ENCODE measurements around the gene REPS2. TPM values are rescaled to one million over a fixed set of nuclear protein-coding genes. Genes with fewer than 3 reads are reported as not detected.

Gene REPS2
- total and polyA plus RNA-seq, 7 experiments from 2014 or later, result 0.21 to 6.2 (median 1.9) TPM; not detected in 2

DNA sequence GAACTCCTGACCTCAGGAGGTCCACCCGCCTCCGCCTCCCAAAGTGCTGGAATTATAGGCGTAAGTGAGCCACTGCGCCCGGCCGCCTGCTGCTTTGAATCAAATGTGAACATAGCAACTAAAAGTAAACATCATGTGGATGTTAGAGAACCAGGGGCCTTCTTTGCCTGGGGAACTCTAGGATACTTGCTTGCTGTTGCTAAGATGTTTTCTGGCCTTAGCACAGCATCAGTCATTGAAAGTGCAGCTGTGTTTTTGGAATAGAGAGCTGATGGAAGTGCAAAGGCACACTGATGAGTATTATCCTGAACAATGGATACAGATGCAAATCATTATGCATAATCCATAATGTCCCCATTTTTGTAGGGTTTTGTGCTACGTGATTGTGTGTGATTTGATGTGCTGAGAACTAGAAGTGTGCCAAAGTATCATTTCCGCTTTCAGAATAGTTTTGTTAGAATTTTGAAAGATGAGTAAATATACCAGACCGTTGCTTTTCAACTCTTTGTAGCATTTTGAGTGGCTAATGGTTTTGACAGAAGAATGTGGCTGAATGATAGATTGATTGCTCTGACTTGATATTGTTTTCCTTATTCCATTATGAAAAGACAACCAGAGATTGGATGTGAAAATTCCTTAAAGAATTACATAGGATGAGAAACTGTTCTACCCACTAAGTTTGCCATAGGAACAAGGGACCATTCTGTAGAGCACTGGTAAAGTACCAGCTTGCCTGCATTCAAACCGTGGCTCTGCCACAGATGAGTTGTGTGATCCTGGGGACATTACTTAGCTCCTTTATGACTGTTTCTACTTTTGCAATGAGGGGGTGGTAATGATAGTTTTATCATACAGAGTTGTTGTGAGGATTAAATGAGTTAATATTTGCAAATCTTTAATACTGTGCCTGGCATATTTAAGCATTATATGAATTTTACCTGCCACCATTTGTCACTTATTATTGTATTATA, 74.7 kb downstream of the REPS2 start:
- POLR2A ChIA-PET, result no interaction called here
- Histone ChIP-seq H3K4me3 (ENCODE audit: low read length) (no peak overlapping the region), H3K9me3 (ENCODE audit: control insufficient read depth in 2 of 3, low read length in 3 of 3) (no peaks in the 10 kb centered on the region), H3K27me3 (ENCODE audit: control insufficient read depth in 2 of 2, insufficient read depth in 2 of 2, low read length in 2 of 2) (no peaks in the 10 kb centered on the region), H3K27ac (ENCODE audit: low read depth, low read length) (no peak overlapping the region), H3K4me1 (ENCODE audit: control insufficient read depth in 2 of 2, insufficient read depth in 2 of 2, low read length in 2 of 2) (no peaks in the 10 kb centered on the region), H3K36me3 (ENCODE audit: control insufficient read depth in 2 of 3, insufficient read depth in 3 of 3, low read length in 3 of 3) (no peaks in the 10 kb centered on the region)
- intact Hi-C loops (cut with micrococcal nuclease), result no loop called here
- DNase-seq (no peak), ATAC-seq (no peak)
- H3K27me3 Mint-ChIP-seq, result no peaks in the 10 kb centered on the region
- no peak overlapping the region for H3K27ac Mint-ChIP-seq
- H3K9me3 Mint-ChIP-seq, result peaks cover 0 to 1% (median 0%) of the 10 kb centered on the region in 11 donors
- H3K4me1 Mint-ChIP-seq, result peaks cover 0 to 4% (median 0%) of the 10 kb centered on the region in 7 donors
- H3K36me3 Mint-ChIP-seq, result no peaks in the 10 kb centered on the region
- no peak overlapping the region for H3K4me3 Mint-ChIP-seq
- CTCF ChIA-PET, result no interaction called here

- no peaks in the 10 kb centered on the region for H3K27me3 Mint-ChIP-seq
- no peaks in the 10 kb centered on the region for H3K9me3 ChIP-seq (ENCODE audit: control insufficient read depth in 2 of 3, low read length in 3 of 3)
- H3K4me1 ChIP-seq (ENCODE audit: control insufficient read depth in 2 of 2, insufficient read depth in 2 of 2, low read length in 2 of 2), result no peaks in the 10 kb centered on the region
- POLR2A ChIA-PET, result no interaction called here
- DNase-seq (no peak), ATAC-seq (no peak)
- H3K4me3 Mint-ChIP-seq, result no peak overlapping the region
- H3K9me3 Mint-ChIP-seq, result peaks cover 0 to 1% (median 0%) of the 10 kb centered on the region in 11 donors
- H3K4me1 Mint-ChIP-seq, result peaks cover 0 to 4% (median 0%) of the 10 kb centered on the region in 7 donors
- intact Hi-C loops (cut with micrococcal nuclease), result no loop called here
- no peaks in the 10 kb centered on the region for H3K36me3 ChIP-seq (ENCODE audit: control insufficient read depth in 2 of 3, insufficient read depth in 3 of 3, low read length in 3 of 3)
- CTCF ChIA-PET, result no interaction called here
- H3K36me3 Mint-ChIP-seq, result no peaks in the 10 kb centered on the region
- no peaks in the 10 kb centered on the region for H3K27me3 ChIP-seq (ENCODE audit: control insufficient read depth in 2 of 2, insufficient read depth in 2 of 2, low read length in 2 of 2)
- no peak overlapping the region for H3K4me3 ChIP-seq (ENCODE audit: low read length)
- no peak overlapping the region for H3K27ac ChIP-seq (ENCODE audit: low read depth, low read length)
- H3K27ac Mint-ChIP-seq, result no peak overlapping the region
Observed at GRCh38 chrX:17021851-17022604, 75.6 kb downstream of the REPS2 start.

DNA sequence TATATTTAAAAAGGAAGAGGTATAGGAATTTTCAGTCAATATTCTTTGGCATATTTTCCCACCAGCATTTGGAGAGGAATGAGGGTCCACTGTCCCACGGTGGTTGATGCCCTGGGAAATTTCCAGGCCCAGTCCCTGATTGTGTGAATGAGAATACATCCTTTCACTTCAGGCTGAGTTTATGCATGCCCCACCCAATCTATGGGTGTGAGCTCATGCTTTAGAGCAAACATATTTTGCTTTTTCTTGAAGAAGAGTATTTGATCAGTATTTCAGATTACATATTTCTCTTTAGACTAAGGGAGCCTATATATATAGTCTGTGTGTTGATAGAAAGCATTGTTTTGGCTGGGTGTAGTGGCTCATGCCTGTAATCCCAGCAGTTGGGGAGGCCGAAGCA, 77.2 kb downstream of the REPS2 start:
- no peaks in the 10 kb centered on the region for H3K9me3 ChIP-seq (ENCODE audit: control insufficient read depth in 2 of 3, low read length in 3 of 3)
- Mint-ChIP-seq H3K9me3 (no peaks in the 10 kb centered on the region), H3K4me3 (no peak overlapping the region), H3K27ac (no peak overlapping the region), H3K4me1 (peaks cover 0 to 4% (median 0%) of the 10 kb centered on the region in 7 donors), H3K36me3 (no peaks in the 10 kb centered on the region), H3K27me3 (no peaks in the 10 kb centered on the region)
- intact Hi-C loops (cut with micrococcal nuclease), result no loop called here
- POLR2A ChIA-PET, result no interaction called here
- no peak overlapping the region for H3K4me3 ChIP-seq (ENCODE audit: low read length)
- H3K27me3 ChIP-seq (ENCODE audit: control insufficient read depth in 2 of 2, insufficient read depth in 2 of 2, low read length in 2 of 2), result no peaks in the 10 kb centered on the region
- CTCF ChIA-PET, result no interaction called here
- ATAC-seq (no peak), DNase-seq (no peak)
- no peak overlapping the region for H3K27ac ChIP-seq (ENCODE audit: low read depth, low read length)
- no peaks in the 10 kb centered on the region for H3K4me1 ChIP-seq (ENCODE audit: control insufficient read depth in 2 of 2, insufficient read depth in 2 of 2, low read length in 2 of 2)
- H3K36me3 ChIP-seq (ENCODE audit: control insufficient read depth in 2 of 3, insufficient read depth in 3 of 3, low read length in 3 of 3), result no peaks in the 10 kb centered on the region

DNA sequence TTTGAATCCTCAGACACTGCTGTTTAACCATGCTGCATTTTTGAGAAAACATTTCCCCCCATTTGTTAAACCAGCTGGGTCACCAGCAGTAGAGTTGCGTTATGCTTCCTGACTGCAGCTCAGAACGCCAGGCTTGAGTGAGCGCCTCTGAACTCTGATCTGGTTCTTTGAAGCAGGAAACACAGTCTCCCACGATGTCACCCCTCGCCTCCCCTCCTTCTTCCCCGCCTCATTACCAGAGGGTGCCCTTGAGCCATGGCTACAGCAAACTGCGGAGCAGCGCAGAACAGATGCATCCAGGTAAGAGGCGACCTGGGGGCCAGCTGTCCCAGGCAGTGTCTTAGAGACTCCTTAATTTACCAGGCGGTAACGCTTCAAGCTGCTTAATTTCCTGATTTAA, 78.4 kb downstream of the REPS2 start:
- ATAC-seq, result no peak
- no peaks in the 10 kb centered on the region for H3K27me3 ChIP-seq (ENCODE audit: control insufficient read depth in 2 of 2, insufficient read depth in 2 of 2, low read length in 2 of 2)
- DNase-seq, result no peak
- CTCF ChIA-PET, result no interaction called here
- H3K9me3 ChIP-seq (ENCODE audit: control insufficient read depth in 2 of 3, low read length in 3 of 3), result no peaks in the 10 kb centered on the region
- no peaks in the 10 kb centered on the region for H3K27me3 Mint-ChIP-seq
- no peak overlapping the region for H3K4me3 ChIP-seq (ENCODE audit: low read length)
- POLR2A ChIA-PET, result no interaction called here
- no peaks in the 10 kb centered on the region for H3K36me3 Mint-ChIP-seq
- H3K4me1 Mint-ChIP-seq, result peaks cover 0 to 4% (median 0%) of the 10 kb centered on the region in 7 donors
- intact Hi-C loops (cut with micrococcal nuclease), result no loop called here
- no peaks in the 10 kb centered on the region for H3K4me1 ChIP-seq (ENCODE audit: control insufficient read depth in 2 of 2, insufficient read depth in 2 of 2, low read length in 2 of 2)
- no peaks in the 10 kb centered on the region for H3K36me3 ChIP-seq (ENCODE audit: control insufficient read depth in 2 of 3, insufficient read depth in 3 of 3, low read length in 3 of 3)
- no peak overlapping the region for H3K27ac Mint-ChIP-seq
- no peak overlapping the region for H3K27ac ChIP-seq (ENCODE audit: low read depth, low read length)
- no peak overlapping the region for H3K4me3 Mint-ChIP-seq
- H3K9me3 Mint-ChIP-seq, result no peaks in the 10 kb centered on the region

- no peak overlapping the region for H3K27ac Mint-ChIP-seq
- peaks cover 0 to 4% (median 0%) of the 10 kb centered on the region in 7 donors for H3K4me1 Mint-ChIP-seq
- POLR2A ChIA-PET, result no interaction called here
- H3K9me3 Mint-ChIP-seq, result no peaks in the 10 kb centered on the region
- no peak overlapping the region for H3K4me3 Mint-ChIP-seq
- intact Hi-C loops (cut with micrococcal nuclease), result no loop called here
- Histone ChIP-seq H3K27me3 (ENCODE audit: control insufficient read depth in 2 of 2, insufficient read depth in 2 of 2, low read length in 2 of 2) (no peaks in the 10 kb centered on the region), H3K36me3 (ENCODE audit: control insufficient read depth in 2 of 3, insufficient read depth in 3 of 3, low read length in 3 of 3) (no peaks in the 10 kb centered on the region), H3K4me1 (ENCODE audit: control insufficient read depth in 2 of 2, insufficient read depth in 2 of 2, low read length in 2 of 2) (no peaks in the 10 kb centered on the region), H3K27ac (ENCODE audit: low read depth, low read length) (no peak overlapping the region), H3K4me3 (ENCODE audit: low read length) (no peak overlapping the region), H3K9me3 (ENCODE audit: control insufficient read depth in 2 of 3, low read length in 3 of 3) (no peaks in the 10 kb centered on the region)
- DNase-seq (no peak), ATAC-seq (no peak)
- H3K27me3 Mint-ChIP-seq, result peaks cover 0 to 3% (median 0%) of the 10 kb centered on the region in 5 donors
- CTCF ChIA-PET, result no interaction called here
- no peaks in the 10 kb centered on the region for H3K36me3 Mint-ChIP-seq
Observed at GRCh38 chrX:17025621-17026302, 79.3 kb downstream of the REPS2 start.

DNA sequence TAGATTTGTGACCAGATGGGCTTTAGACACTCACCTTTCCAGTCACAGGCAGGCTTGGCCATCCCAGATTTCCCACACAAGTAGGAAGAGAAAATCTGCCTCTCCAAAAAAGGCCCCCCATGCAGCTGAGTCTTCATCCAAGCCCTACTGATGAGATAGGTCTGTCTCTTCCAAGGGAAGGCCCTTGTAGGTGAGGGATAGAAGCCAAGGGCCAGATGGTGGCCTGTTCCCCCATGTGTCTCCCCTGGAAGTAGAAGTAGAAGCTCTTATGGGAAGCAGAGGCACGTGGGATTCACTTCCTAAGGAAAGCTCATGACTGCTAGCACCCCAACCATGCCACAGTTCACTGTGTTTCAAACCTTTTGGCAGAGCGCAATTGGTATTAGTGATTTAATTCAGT, 81.5 kb downstream of the REPS2 start:
- peaks cover 0 to 2% (median 0%) of the 10 kb centered on the region in 11 donors for H3K9me3 Mint-ChIP-seq
- no peak overlapping the region for H3K4me3 Mint-ChIP-seq
- no peak overlapping the region for H3K4me3 ChIP-seq (ENCODE audit: low read length)
- peaks cover 0 to 3% (median 0%) of the 10 kb centered on the region in 5 donors for H3K27me3 Mint-ChIP-seq
- peaks cover 0 to 4% (median 0%) of the 10 kb centered on the region in 7 donors for H3K4me1 Mint-ChIP-seq
- intact Hi-C loops (cut with micrococcal nuclease), result no loop called here
- no peak overlapping the region for H3K27ac ChIP-seq (ENCODE audit: low read depth, low read length)
- no peak overlapping the region for H3K27ac Mint-ChIP-seq
- no peaks in the 10 kb centered on the region for H3K36me3 ChIP-seq (ENCODE audit: control insufficient read depth in 2 of 3, insufficient read depth in 3 of 3, low read length in 3 of 3)
- no peaks in the 10 kb centered on the region for H3K4me1 ChIP-seq (ENCODE audit: control insufficient read depth in 2 of 2, insufficient read depth in 2 of 2, low read length in 2 of 2)
- ATAC-seq (no peak), DNase-seq (no peak)
- no peaks in the 10 kb centered on the region for H3K27me3 ChIP-seq (ENCODE audit: control insufficient read depth in 2 of 2, insufficient read depth in 2 of 2, low read length in 2 of 2)
- POLR2A ChIA-PET, result no interaction called here
- H3K36me3 Mint-ChIP-seq, result no peaks in the 10 kb centered on the region
- CTCF ChIA-PET, result interaction anchor here (0.8 kb wide), 1 partner anchor 19 kb away, joined by 3 read pairs; no protein-coding TSS in a partner anchor
- no peaks in the 10 kb centered on the region for H3K9me3 ChIP-seq (ENCODE audit: control insufficient read depth in 2 of 3, low read length in 3 of 3)
